ENCODE results near the gene MAGIX.

The MAGIX gene

DNA sequence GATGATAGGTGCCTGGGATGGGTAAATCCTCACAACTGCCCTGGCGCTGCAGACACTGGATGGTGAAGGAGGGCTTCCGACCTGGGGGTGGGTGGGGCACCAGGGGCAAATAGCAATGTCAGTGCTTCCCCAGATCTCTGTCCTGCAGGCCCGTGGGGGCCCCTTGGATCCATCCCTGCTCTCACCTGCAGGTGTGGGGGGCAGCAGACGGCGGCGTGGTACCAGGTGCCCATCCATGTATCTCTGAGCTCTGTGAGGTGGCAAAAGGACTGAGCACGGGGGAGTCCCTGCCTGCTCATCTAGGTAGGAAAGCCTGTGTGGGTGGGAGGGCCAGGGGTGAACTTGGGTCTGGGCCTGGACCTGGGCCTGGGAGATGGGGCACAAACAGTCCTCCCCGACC, 44.0 kb downstream of the MAGIX start:
- DNase-seq (ENCODE audit: low read depth) = no peak

DNA sequence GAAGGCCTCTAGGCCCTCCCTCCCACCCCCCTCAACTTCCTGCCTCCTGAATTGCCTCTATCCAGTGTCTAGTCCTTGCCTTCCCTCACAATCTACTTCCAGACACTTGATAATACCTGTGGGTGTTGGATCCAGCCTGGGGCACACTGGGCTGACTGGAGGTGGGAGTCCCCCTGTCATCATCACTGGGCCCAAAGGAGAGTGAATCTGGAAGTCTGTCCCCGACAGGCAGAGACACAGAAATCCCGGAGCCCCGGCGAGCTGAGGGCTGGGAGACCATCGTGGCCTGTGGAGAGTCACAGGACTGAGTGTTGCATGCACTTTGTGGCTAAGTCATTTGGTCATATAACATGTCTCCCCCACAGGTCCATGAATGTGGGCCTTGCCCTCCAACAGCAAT, 45.8 kb downstream of the MAGIX start:
- DNase-seq (ENCODE audit: low read depth) = no peak

DNA sequence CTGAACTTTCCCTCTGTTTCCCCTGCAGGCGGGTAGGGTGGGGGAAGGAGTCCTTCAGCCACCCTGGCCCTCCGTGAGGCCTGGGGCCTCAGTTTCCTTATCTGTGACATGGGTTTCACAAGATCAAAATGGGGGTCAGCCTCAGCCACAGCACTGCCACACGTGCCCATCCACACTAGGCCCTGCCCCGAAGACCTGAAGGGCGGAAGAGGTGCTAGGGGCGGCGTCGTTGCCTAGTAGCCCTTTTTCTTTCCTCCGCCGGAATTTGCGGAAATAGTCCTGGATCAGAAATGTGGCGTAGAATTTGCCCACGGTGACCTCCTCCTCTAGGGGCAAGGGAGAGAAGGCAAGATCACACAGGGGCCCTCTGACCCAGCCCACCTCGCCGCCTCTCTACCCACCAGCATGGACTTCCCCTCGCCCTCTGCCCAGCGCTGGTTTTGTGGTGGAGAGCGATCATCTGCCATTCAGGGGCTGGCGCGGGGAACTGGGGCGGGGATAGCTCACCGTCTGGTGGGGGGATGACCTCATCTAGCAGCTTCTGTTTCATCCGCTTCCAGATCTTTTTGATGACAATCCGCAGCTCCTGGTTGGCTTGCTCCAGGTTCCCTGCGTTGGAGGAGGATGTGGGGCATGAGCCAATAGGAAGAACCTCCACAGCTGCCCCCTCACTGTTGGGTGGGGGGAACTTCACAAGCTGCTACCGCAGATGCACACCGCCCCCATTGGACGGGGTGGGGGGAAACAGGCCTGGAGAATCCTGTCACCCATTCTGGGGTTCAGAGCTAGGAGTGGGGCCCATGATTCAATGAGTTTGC, 47.1 kb downstream of the MAGIX start:
- DNase-seq (ENCODE audit: low read depth) = peak; percentile 7

DNA sequence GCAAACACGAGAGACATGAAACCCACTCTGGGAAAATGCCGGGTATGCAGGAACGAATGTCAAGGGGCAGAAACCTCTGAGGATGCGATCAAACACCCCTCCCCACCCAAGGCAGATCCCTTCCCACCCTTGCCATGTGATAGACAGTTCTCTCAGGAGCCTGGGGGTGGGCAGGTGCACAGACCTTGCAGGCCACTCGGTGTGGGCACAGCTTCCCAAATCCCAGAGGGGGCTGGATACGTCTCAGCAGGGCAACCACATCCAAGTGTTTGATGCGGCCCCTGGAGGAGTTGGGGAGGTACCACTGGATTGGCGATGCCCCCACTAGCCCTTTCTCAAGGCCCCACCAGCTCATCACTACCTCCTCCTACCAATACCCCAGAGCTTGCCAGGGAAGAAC, 47.8 kb downstream of the MAGIX start:
- DNase-seq (ENCODE audit: low read depth) = no peak

DNA sequence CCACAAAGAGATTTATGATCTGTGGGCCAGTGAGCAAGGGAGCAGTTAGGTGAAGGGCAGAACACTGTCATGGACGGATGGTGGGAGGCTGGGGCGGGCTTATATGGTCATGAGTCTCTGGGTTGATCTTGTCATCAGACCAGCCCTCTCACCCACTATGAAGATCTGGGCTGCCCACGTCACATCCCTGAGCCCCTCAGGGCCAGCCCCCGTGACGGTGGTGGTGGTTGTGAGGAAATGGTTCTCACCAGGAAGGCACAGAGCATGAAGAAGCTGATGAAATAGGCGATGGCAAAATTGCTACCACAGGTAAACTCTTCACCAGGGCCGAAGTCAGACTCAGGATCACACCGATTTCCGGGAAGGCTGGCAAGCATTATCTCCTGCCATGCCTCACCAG, 48.5 kb downstream of the MAGIX start:
- DNase-seq (ENCODE audit: low read depth) = no peak

DNA sequence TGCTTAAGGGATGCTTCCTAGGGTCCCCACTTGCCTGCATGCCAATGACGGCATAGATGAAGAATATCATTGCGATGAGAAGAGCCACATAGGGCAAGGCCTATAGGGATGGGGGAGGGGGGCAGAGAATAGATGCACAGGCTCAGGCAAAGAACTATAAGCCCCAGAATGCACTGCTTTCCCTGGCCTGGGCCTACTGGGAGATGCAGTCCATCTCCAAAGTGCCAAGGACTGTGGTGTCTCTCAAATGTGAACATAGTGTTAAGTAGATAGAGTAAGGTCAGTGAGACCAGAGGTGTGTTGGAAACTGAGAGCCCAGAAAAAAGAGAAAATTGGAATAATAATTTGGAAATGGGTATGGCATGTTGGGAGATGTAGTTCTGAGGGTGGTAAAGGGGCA, 49.7 kb downstream of the MAGIX start:
- DNase-seq (ENCODE audit: low read depth) = no peak

DNA sequence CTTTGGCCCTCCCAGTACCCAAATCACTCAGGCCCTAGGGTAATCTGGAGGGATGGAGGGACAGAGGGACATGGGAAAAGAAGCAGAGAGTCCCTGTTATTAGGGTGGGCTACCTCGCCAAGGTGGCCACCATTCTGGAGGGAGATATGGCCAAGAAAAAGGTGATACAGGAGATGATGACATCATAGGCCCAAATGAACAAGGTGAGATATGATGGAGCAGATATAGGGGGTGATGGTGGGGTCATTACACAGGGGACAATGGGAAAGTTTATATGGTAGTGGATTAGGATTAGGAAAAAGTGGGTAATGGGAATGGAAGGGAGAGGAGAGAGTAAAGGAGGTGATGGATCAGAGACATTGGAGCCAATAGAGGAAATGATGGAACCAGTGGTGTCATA, 50.3 kb downstream of the MAGIX start:
- no peak for DNase-seq (ENCODE audit: low read depth)

DNA sequence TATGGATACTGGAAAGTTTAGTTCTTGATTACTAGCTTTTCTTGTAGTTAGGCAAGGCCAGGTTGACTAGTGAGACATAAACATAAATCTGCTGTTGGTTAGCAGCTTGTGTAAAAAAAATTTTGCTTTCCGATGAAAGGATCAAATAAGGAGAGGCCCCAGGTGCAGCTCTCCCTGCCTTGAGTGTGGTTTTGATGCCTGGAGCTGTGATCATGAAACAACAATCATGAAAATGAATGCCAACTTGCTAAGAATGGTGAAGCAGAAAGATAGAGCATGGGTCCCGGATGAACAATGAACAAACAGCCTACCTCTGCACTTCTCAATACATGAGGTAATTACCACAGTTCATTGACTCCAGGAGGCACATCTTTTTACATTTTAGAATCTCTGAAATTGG, 51.9 kb downstream of the MAGIX start:
- no peak for DNase-seq (ENCODE audit: low read depth)

DNA sequence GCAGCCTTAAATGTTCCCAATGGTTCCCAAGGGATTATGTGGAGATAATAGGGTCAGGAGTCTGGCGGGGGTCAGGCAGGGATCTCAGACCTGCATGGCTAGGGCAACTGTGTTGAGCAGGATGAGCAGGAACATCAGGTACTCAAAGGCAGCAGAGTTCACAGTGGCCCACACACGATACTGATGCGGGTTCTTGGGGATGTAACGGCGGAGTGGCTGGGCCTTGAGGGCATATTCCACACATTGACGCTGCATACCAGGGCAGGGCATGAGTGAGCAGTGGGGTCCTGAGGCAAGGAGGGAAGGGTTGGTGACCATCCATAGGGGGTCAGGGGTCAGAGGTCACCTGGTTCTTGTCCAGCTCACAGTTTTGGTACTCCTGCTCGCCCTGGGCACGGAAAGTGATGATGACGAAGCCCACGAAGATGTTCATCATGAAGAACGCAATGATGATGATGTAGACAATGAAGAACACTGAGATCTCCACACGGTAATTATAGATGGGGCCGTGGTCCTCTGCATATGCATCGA, 52.5 kb downstream of the MAGIX start:
- DNase-seq (ENCODE audit: low read depth) = no peak

Measured in amniotic epithelial cell (primary cell).